Progenitor cell of endocrine pancreas (in vitro differentiated cells): Measurements from ENCODE around the gene FBXO41. TPM values are rescaled to one million over a fixed set of nuclear protein-coding genes. Genes with fewer than 3 reads are reported as not detected.

Experiments used
- DNase-seq: peaks from one replicate; pipeline ENCODE4 v3.0.0; 2021; ENCODE audit warnings: low spot score; ENCODE audit not compliant: unreplicated experiment
- H3K27ac Mint-ChIP-seq: 2 replicates; pipeline ENCODE4 v1.8.0; 2021; ENCODE audit warnings: mild to moderate bottlenecking, moderate library complexity, mixed read lengths
- H3K27me3 Mint-ChIP-seq: 2 replicates; pipeline ENCODE4 v1.8.0; 2021; ENCODE audit warnings: mixed read lengths
- H3K36me3 Mint-ChIP-seq: 2 replicates; pipeline ENCODE4 v1.8.0; 2022; ENCODE audit warnings: mixed read lengths; ENCODE audit not compliant: insufficient read depth
- H3K4me1 Mint-ChIP-seq: 2 replicates; pipeline ENCODE4 v1.8.0; 2021; ENCODE audit warnings: low read depth, mixed read lengths
- H3K4me3 Mint-ChIP-seq: 2 replicates; pipeline ENCODE4 v1.8.0; 2021; ENCODE audit warnings: low read depth, mild to moderate bottlenecking, moderate library complexity, mixed read lengths
- H3K9me3 Mint-ChIP-seq: 2 replicates; pipeline ENCODE4 v1.8.0; 2021; ENCODE audit warnings: low read depth, mixed read lengths
- total RNA-seq: library from RNA; stranded (reverse); gene quantifications from 2 replicates; pipeline ENCODE4 v1.2.1, GENCODE V29; 2021
- TF ChIP-seq, protein P1 (sequence below): fragments of 200-600 bp; sonication (generic); IDR thresholded peaks from one replicate; pipeline ENCODE4 v1.5.0; 2021; ENCODE audit warnings: antibody characterized with exemption, mild to moderate bottlenecking; ENCODE audit not compliant: unreplicated experiment

The FBXO41 gene
- total RNA-seq, 1 donor from 2014 or later, result 7.4 TPM

DNA sequence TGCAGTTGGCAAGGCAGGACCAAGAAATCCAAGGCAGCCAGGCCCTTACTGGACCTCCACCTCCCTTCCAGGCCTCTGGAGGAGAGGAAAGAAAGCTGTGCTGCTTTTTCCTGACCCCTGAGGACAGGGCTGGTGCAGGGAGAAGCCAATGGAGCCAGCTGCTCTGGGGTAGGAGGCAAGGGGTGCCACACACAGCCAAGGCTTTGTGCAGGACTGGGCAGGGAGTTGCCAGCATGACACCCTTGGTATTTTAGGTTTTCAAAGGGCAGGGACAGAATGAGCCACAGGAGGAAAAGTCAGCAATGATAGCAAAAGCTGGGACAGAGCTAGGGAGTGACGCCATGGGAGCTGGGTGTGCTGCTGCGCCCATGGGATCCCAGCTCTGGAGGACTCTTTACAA lies 27.3 kb downstream of the FBXO41 start:
- Mint-ChIP-seq H3K27ac (peak overlapping the region; percentile 29), H3K4me1 (no peaks in the 10 kb centered on the region)
- DNase-seq, result no peak

DNA sequence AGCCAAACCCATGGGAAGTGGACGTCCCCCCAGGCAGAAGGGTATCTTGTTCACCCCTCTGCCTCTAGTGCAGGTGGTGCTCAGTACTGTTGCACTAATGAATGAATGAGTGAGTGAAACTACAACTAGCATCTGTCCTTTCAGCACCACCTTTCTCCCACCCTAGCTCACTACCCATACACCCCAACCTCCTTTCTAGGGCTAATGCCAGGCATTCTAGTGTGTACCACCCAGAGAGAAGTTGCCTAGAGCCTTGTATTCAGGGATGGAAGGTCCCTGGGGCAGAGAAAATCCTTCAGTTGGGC lies 27.7 kb downstream of the FBXO41 start:
- no peaks in the 10 kb centered on the region for H3K4me1 Mint-ChIP-seq
- peak overlapping the region; percentile 30 for H3K27ac Mint-ChIP-seq
- H3K36me3 Mint-ChIP-seq, result no peaks in the 10 kb centered on the region
- TF ChIP-seq, protein P1, sequence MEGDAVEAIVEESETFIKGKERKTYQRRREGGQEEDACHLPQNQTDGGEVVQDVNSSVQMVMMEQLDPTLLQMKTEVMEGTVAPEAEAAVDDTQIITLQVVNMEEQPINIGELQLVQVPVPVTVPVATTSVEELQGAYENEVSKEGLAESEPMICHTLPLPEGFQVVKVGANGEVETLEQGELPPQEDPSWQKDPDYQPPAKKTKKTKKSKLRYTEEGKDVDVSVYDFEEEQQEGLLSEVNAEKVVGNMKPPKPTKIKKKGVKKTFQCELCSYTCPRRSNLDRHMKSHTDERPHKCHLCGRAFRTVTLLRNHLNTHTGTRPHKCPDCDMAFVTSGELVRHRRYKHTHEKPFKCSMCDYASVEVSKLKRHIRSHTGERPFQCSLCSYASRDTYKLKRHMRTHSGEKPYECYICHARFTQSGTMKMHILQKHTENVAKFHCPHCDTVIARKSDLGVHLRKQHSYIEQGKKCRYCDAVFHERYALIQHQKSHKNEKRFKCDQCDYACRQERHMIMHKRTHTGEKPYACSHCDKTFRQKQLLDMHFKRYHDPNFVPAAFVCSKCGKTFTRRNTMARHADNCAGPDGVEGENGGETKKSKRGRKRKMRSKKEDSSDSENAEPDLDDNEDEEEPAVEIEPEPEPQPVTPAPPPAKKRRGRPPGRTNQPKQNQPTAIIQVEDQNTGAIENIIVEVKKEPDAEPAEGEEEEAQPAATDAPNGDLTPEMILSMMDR, result no peak
- DNase-seq, result no peak
- H3K9me3 Mint-ChIP-seq, result no peaks in the 10 kb centered on the region
- H3K4me3 Mint-ChIP-seq, result no peak overlapping the region
- no peaks in the 10 kb centered on the region for H3K27me3 Mint-ChIP-seq

More for the DNA sequence above, 27.3 kb downstream of the FBXO41 start:
- no peak overlapping the region for H3K4me3 Mint-ChIP-seq
- TF ChIP-seq, protein P1, result no peak
- no peaks in the 10 kb centered on the region for H3K36me3 Mint-ChIP-seq
- H3K9me3 Mint-ChIP-seq, result no peaks in the 10 kb centered on the region
- no peaks in the 10 kb centered on the region for H3K27me3 Mint-ChIP-seq

DNA sequence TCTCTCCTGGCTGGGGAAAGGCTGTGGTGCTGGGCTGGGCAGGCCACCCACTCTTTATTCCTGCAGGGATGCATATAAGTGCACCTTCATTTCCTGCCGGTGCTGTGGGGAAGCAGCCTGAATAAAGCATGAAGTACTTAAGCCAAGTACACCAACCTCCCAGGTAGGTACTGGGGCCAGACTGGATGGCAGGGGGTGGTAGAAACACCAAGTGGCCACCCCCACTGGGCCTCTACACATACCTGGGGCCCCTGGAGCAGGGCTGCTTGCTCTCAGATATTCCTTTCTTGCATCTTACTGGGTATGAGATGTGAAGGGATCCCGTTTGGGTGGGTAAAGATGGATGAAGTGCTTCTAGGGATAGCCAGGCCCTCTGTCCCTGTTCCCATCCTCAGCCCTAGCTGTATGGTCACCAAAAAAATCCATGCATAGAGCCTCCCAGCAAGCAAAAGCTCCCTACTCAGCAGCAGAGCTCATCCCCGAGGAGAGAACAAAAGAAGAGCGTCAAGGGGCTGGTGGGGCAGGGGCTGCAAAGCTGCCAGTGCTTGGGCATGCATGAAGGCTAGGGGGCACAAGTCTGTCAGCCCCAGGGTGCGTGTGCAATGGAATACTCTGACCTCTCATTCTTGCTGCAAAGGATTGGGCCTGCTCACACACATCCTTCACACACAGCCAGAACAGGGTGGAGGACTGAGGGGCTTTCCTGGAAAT lies 28.2 kb downstream of the FBXO41 start:
- H3K27me3 Mint-ChIP-seq, result no peaks in the 10 kb centered on the region
- H3K4me3 Mint-ChIP-seq, result no peak overlapping the region
- no peaks in the 10 kb centered on the region for H3K9me3 Mint-ChIP-seq
- H3K4me1 Mint-ChIP-seq, result no peaks in the 10 kb centered on the region
- peak overlapping the region; percentile 30 for H3K27ac Mint-ChIP-seq
- H3K36me3 Mint-ChIP-seq, result peaks cover under 1% of the 10 kb centered on the region
- DNase-seq, result no peak
- TF ChIP-seq, protein P1, result no peak

DNA sequence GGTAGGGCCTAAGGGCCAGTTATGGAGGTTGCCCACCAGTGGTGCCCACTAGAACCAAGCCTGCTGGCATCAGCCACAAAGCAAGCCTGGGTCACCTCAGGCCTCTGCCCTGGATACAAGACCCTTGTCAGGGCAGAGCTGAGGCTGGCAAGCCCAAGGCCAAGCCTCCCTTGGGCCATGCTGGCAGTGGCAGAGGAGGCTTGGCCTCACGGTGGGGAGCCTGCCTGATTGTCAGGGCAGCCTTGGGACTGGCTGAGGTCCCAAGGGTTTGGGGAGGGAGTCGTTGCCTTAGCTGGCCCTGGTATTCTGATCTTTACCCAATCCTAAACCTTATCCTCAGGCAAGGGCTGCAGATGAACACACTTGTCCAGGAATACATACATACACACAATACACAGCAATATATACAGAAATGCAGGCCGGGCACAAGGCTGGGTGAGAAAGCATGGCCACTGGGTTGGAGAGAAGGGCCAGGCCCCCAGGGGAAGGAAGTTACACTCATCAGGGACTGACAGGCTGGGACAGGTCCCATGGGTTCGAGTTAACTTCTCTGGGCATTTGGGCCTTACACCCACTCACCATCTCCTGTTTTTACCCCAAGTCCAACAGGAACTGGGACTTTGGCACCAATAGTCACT lies 29.2 kb downstream of the FBXO41 start:
- Mint-ChIP-seq H3K36me3 (peaks cover 4% of the 10 kb centered on the region), H3K4me1 (no peaks in the 10 kb centered on the region), H3K9me3 (no peaks in the 10 kb centered on the region), H3K4me3 (no peak overlapping the region), H3K27ac (no peak overlapping the region), H3K27me3 (no peaks in the 10 kb centered on the region)
- TF ChIP-seq, protein P1, result no peak
- DNase-seq, result no peak

DNA sequence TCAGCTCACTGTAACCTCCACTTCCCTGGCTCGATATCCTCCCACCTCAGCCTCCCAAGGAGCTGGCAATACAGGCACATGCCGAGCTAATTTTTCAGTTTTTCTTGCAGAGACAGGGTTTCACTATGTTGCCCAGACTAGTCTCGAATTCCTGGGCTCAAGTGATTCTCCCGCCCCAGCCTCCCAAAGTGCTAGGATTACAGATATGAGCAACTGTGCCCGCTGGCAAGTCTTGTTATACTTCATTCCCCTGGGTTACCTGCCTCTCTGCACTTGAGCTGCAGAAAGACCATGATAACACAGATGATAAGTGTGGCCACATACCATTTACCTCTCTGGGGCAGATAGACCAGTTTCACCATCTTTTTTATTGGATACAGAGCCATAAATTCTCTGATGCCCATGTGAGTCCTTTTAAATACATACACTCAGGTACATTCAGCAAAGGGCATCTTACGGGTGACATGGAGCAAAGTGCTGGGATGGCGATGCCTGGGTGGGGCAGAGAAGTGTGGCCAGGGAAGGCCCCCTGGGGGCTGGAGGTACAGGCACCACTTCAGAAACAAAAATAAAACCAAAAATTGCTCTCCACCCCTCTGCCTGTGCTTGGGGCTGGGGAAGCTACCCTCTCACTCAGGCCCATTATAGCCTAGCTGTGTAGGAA lies 29.8 kb downstream of the FBXO41 start:
- H3K4me1 Mint-ChIP-seq, result no peaks in the 10 kb centered on the region
- TF ChIP-seq, protein P1, result no peak
- no peak overlapping the region for H3K27ac Mint-ChIP-seq
- no peaks in the 10 kb centered on the region for H3K27me3 Mint-ChIP-seq
- DNase-seq, result no peak
- no peak overlapping the region for H3K4me3 Mint-ChIP-seq
- H3K36me3 Mint-ChIP-seq, result peaks cover 6% of the 10 kb centered on the region
- H3K9me3 Mint-ChIP-seq, result no peaks in the 10 kb centered on the region
